ENCODE results near the gene CELF6.

DNA sequence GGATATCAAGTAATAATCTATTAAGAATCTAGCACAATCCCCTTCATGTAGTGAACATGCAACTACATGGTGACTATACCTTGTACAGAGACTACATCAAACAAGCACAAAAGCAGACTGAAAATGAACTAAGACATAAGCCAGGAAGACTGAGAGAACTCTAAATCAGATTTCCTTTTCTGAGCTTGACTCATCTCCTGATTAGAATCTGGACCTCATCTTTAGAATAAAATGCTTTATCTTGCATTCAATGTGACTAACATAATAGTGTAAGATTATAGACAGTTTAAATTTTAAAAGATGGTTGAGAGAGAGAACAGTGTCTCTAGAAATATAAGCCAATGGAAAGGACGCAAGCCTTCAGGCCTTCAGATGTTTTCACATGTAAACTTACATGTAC is 71.4 kb downstream of the CELF6 start:
- TF ChIP-seq, protein P1, sequence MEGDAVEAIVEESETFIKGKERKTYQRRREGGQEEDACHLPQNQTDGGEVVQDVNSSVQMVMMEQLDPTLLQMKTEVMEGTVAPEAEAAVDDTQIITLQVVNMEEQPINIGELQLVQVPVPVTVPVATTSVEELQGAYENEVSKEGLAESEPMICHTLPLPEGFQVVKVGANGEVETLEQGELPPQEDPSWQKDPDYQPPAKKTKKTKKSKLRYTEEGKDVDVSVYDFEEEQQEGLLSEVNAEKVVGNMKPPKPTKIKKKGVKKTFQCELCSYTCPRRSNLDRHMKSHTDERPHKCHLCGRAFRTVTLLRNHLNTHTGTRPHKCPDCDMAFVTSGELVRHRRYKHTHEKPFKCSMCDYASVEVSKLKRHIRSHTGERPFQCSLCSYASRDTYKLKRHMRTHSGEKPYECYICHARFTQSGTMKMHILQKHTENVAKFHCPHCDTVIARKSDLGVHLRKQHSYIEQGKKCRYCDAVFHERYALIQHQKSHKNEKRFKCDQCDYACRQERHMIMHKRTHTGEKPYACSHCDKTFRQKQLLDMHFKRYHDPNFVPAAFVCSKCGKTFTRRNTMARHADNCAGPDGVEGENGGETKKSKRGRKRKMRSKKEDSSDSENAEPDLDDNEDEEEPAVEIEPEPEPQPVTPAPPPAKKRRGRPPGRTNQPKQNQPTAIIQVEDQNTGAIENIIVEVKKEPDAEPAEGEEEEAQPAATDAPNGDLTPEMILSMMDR (IDR thresholded peaks at IDR 0.05): no peak
- TF ChIP-seq EP300 (IDR thresholded peaks at IDR 0.05): no peak
- no peak for TF ChIP-seq POLR2A (IDR thresholded peaks at IDR 0.05)

Measured in sigmoid colon (tissue), 4 donors.